Neural crest cell (in vitro differentiated cells): Measurements from ENCODE around the gene UBE2E3. TPM values are rescaled to one million over a fixed set of nuclear protein-coding genes. Genes with fewer than 3 reads are reported as not detected.
"Not testable (repeated sequence)": the region's sequence is repeated elsewhere in the genome, so short reads cannot be mapped to it uniquely, and the experiment has no call there.

ENCODE experiments used
- DNase-seq: peaks from one replicate; pipeline ENCODE4 v3.0.0; 2021; ENCODE audit warnings: low read depth, mixed read lengths, low spot score
- H3K27ac Mint-ChIP-seq: one replicate; pipeline ENCODE4 v1.8.0; 2021; ENCODE audit warnings: mild to moderate bottlenecking, mixed read lengths; ENCODE audit not compliant: unreplicated experiment
- H3K27me3 Mint-ChIP-seq: 2 replicates; pipeline ENCODE4 v1.8.0; 2021; ENCODE audit warnings: low read depth, mild to moderate bottlenecking, mixed read lengths
- H3K36me3 Mint-ChIP-seq: 2 replicates; pipeline ENCODE4 v1.8.0; 2021; ENCODE audit warnings: low read depth, mild to moderate bottlenecking, mixed read lengths
- H3K4me1 Mint-ChIP-seq: 2 replicates; pipeline ENCODE4 v1.8.0; 2021; ENCODE audit warnings: mixed read lengths
- H3K4me3 Mint-ChIP-seq: one replicate; pipeline ENCODE4 v1.8.0; 2021; ENCODE audit warnings: mild to moderate bottlenecking, mixed read lengths
- H3K9me3 Mint-ChIP-seq: 2 replicates; pipeline ENCODE4 v1.8.0; 2021; ENCODE audit warnings: mixed read lengths
- CTCF ChIP-seq: fragments of 200-600 bp; sonication (generic); conservative IDR thresholded peaks from 2 replicates; pipeline ENCODE4 v1.5.0; 2021; ENCODE audit warnings: antibody characterized with exemption, mild to moderate bottlenecking
- total RNA-seq: library from RNA; stranded (reverse); gene quantifications from 2 replicates; pipeline ENCODE4 v1.2.1, GENCODE V29; 2021

UBE2E3 gene
- total RNA-seq, 1 donor from 2014 or later: 228 TPM

- Mint-ChIP-seq H3K27ac (no peak overlapping the region), H3K27me3 (no peaks in the 10 kb centered on the region), H3K4me3 (no peak overlapping the region), H3K36me3 (no peaks in the 10 kb centered on the region), H3K4me1 (peaks cover 13% of the 10 kb centered on the region), H3K9me3 (no peaks in the 10 kb centered on the region)
- DNase-seq: no peak
- TF ChIP-seq CTCF: no peak
These were observed 94.1 kb downstream of the UBE2E3 start for GRCh38 chr2:181074457-181074856.

GRCh38 chr2:181076658-181077057, 96.3 kb downstream of the UBE2E3 start:
- Mint-ChIP-seq H3K4me3 (no peak overlapping the region), H3K27ac (no peak overlapping the region), H3K27me3 (no peaks in the 10 kb centered on the region), H3K4me1 (peaks cover 13% of the 10 kb centered on the region), H3K9me3 (no peaks in the 10 kb centered on the region), H3K36me3 (no peaks in the 10 kb centered on the region)
- TF ChIP-seq CTCF: no peak
- DNase-seq: no peak

- Mint-ChIP-seq H3K27ac (no peak overlapping the region), H3K27me3 (no peaks in the 10 kb centered on the region), H3K4me1 (peaks cover 12% of the 10 kb centered on the region), H3K36me3 (no peaks in the 10 kb centered on the region), H3K4me3 (no peak overlapping the region), H3K9me3 (no peaks in the 10 kb centered on the region)
- TF ChIP-seq CTCF: peak; percentile 87
- DNase-seq: peak; percentile 9
These were observed 96.8 kb downstream of the UBE2E3 start for GRCh38 chr2:181077128-181077709.

- Mint-ChIP-seq H3K27me3 (no peaks in the 10 kb centered on the region), H3K4me1 (no peaks in the 10 kb centered on the region), H3K36me3 (no peaks in the 10 kb centered on the region), H3K27ac (no peak overlapping the region), H3K4me3 (no peak overlapping the region), H3K9me3 (no peaks in the 10 kb centered on the region)
- no peak for TF ChIP-seq CTCF
- no peak for DNase-seq
These were observed 102.7 kb downstream of the UBE2E3 start for GRCh38 chr2:181083140-181083539.

GRCh38 chr2:181085734-181086133, 105.3 kb downstream of the UBE2E3 start:
- Mint-ChIP-seq H3K4me1 (no peaks in the 10 kb centered on the region), H3K9me3 (peaks cover 8% of the 10 kb centered on the region), H3K36me3 (peaks cover 11% of the 10 kb centered on the region), H3K27ac (no peak overlapping the region), H3K4me3 (no peak overlapping the region), H3K27me3 (no peaks in the 10 kb centered on the region)
- DNase-seq: no peak
- TF ChIP-seq CTCF: no peak

- H3K4me1 Mint-ChIP-seq, DNase-seq, H3K27ac Mint-ChIP-seq, H3K4me3 Mint-ChIP-seq, H3K27me3 Mint-ChIP-seq: not testable (repeated sequence)
- Mint-ChIP-seq H3K36me3 (peaks cover 41% of the 10 kb centered on the region), H3K9me3 (peaks cover 28% of the 10 kb centered on the region)
These were observed 111.5 kb downstream of the UBE2E3 start for GRCh38 chr2:181091920-181092319.
